GM19035 (cell line): ENCODE results near the gene DOC2B.
"Not testable (repeated sequence)": the region's sequence is repeated elsewhere in the genome, so short reads cannot be mapped to it uniquely, and the experiment has no call there.

ENCODE experiments used
- ATAC-seq: cut with Tn5 transposase; IDR thresholded peaks from one replicate; pipeline ENCODE4 v1.9.1; 2021; ENCODE audit not compliant: unreplicated experiment

The DOC2B gene

GRCh38 chr17:146983-147761, 34.3 kb downstream of the DOC2B start:
- no peak for ATAC-seq

DNA sequence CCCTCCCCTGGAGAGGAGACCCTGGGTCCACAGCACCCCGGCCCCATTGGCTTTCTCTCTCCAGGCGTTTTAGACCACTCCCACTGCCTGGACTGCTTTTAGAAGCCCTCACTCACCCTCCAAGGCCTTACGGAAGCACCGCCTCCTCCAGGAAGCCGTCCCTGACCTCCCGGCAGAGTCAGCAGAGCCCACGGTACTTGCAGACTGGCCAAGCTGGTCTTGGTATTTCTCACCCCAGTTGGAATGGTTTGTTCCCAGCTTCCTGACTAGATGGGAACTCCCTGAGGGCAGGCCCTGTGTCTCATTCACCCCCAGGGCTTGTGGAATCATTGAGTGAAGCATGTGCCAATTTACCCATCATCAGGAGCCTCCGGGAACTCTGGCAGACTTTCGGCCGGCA, 34.9 kb downstream of the DOC2B start:
- ATAC-seq: no peak

GRCh38 chr17:145671-146541, 35.5 kb downstream of the DOC2B start:
- no peak for ATAC-seq

GRCh38 chr17:144936-145670, 36.3 kb downstream of the DOC2B start:
- no peak for ATAC-seq

DNA sequence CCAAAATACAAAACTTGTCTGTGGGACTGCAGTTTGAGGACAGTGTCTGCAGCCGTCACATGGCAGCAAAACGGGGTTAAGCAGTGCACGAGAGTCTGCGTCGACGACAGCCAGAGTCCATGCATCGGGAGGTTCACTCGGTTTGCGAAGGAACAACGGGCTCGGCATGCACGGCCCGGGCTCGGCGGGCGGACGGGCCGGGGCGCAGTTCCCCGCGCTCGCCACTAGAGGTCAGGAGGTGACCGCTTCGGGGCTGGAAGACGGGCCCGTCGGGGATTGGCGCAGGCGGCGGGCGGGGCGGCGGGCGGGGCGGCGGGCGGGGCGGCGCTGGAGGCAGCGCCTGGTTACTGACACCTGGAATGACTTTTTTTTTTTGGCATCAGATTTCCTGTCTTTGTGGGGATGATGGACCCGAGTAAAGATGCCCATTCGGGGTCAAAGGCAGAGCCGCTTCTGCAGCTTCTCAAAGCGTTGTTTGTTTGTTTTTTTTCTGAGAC, 37.6 kb downstream of the DOC2B start:
- ATAC-seq: no peak

- ATAC-seq: no peak
Measured at GRCh38 chr17:142876-143784, 38.3 kb downstream of the DOC2B start.

- no peak for ATAC-seq
Measured at GRCh38 chr17:142102-142661, 39.3 kb downstream of the DOC2B start.

- not testable (repeated sequence) for ATAC-seq
Measured at GRCh38 chr17:139401-140205, 41.8 kb downstream of the DOC2B start.

- ATAC-seq: not testable (repeated sequence)
Measured at GRCh38 chr17:137166-137807, 44.2 kb downstream of the DOC2B start, which contains the start of gene SCGB1C2. SCGB1C2 (plus strand) TSS chr17:137569; CDS start chr17:137591, 22 bp downstream.

- ATAC-seq: peak; percentile 63
Measured at GRCh38 chr17:136531-136930, 44.9 kb downstream of the DOC2B start.

- not testable (repeated sequence) for ATAC-seq
Measured at GRCh38 chr17:135895-136294, 45.6 kb downstream of the DOC2B start.

DNA sequence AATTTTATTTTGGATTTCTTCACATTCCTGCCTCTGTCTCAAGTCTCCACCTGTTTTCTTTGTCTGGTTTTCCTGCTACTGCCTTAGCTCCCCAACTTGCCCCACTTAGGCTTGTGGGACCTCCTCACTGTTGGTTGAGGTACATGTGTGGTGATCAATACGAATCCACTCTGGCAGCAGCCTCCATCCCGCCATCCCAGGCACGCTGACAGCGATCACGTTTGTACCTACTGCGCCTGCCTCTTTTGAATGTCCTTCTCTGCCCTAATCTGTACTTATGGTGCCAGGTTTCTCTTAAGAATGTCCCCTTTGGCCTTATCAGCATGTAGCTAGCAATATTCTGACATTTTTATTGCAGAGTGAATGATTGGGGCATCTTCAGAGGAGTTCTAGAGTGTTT, 46.4 kb downstream of the DOC2B start:
- ATAC-seq: not testable (repeated sequence)

- ATAC-seq: peak; percentile 85
Measured at GRCh38 chr17:134332-134785, 47.1 kb downstream of the DOC2B start.

DNA sequence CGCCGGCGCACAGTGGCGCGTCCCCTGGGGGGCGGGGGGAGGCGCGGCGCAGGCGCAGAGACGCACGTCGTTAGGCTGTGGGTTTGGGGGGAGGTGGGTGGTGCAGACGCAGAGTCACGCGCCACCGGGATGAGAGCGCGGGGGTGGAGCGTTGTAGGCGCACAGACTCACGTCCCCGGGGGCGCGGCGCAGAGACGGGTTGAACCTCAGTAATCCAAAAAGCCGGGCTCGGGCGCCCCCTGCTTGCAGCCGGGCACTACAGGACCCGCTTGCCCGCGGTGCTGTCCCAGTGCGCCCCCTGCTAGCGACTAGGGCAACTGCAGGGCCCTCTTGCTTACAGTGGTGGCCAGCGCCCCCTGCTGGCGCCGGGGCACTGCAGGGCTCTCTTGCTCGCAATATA, 47.5 kb downstream of the DOC2B start:
- ATAC-seq: not testable (repeated sequence)

DNA sequence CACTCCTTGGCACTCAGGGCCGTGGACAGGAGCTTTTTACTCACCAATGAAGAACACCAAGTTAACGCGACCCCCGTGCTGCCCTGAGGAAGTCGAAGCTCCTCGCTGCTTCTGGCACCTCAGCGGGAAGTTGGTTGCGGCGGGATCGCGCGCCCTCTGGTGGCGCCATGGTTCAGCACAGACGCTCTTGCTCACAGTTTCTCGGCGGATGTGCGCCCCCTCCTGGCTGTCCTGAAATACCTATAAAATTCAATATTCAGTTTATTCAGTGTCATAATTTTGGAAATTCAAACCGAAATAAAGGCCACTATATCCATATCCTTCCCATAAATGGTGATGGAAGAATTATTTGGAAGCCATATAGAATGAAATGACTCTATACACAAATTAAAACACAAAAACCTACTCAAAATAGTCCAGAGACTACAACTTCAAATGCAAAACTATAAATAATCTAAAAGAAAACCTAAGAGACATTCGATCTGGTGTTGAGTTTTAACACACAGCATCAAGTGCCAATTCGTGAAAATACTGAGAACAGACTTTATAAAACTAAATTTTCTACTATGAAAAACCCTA, 63.0 kb downstream of the DOC2B start:
- not testable (repeated sequence) for ATAC-seq

DNA sequence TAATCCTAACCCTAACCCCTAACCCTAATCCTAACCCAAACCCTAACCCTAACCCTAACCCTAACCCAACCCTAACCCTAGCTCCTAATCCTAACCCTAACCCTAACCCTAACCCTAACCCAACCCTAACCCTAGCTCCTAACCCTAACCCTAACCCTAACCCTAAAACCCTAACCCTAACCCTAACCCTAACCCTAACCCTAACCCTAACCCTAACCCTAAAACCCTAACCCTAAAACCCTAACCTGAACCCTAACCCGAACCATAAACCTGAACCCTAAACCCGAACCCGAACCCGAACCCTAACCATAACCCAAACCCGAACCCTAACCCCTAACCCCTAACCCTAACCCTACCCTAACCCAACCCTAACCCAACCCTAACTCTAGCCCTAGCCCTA, 68.3 kb downstream of the DOC2B start:
- not testable (repeated sequence) for ATAC-seq
